Measurements from ENCODE around the gene TYROBP.

GRCh38 chr19:35861640-35862160 lies 46.4 kb downstream of the TYROBP start:
- no peak for TF ChIP-seq CTCF (conservative IDR thresholded peaks at IDR 0.05; ENCODE audit: low read depth, low read length)
- no peak for TF ChIP-seq MAFK (IDR thresholded peaks at IDR 0.05; ENCODE audit: low read depth, low read length)
- no peak for TF ChIP-seq POLR2A (IDR thresholded peaks at IDR 0.05; ENCODE audit: low read depth, low read length)
- no peak for TF ChIP-seq MXI1 (IDR thresholded peaks at IDR 0.05; ENCODE audit: borderline replicate concordance, low read depth, low read length)
- TF ChIP-seq CEBPB (IDR thresholded peaks at IDR 0.05; ENCODE audit: low read depth, low read length) = no peak
- no peak for TF ChIP-seq SMC3 (IDR thresholded peaks at IDR 0.05; ENCODE audit: low read depth, low read length)
- no peak for TF ChIP-seq USF2 (IDR thresholded peaks at IDR 0.05; ENCODE audit: low read depth, low read length)
- TF ChIP-seq BHLHE40 (IDR thresholded peaks at IDR 0.05; ENCODE audit: low read depth, low read length) = no peak
- TF ChIP-seq RAD21 (IDR thresholded peaks at IDR 0.05; ENCODE audit: low read length) = no peak
- no peak for TF ChIP-seq FOS (IDR thresholded peaks at IDR 0.05; ENCODE audit: low read depth, low read length)
- no peak for TF ChIP-seq ELK1 (IDR thresholded peaks at IDR 0.05; ENCODE audit: borderline replicate concordance, low read depth, low read length)
